HG02588 (cell line): ENCODE measurements around the gene KIRREL3.
A peak's percentile ranks its signal among the peaks of the same experiment; 100 is the strongest.

Source experiments
- ATAC-seq: cut with Tn5 transposase; IDR thresholded peaks from one replicate; pipeline ENCODE4 v1.9.1; 2021; ENCODE audit warnings: mild to moderate bottlenecking, moderate library complexity; ENCODE audit not compliant: unreplicated experiment

KIRREL3 gene

DNA sequence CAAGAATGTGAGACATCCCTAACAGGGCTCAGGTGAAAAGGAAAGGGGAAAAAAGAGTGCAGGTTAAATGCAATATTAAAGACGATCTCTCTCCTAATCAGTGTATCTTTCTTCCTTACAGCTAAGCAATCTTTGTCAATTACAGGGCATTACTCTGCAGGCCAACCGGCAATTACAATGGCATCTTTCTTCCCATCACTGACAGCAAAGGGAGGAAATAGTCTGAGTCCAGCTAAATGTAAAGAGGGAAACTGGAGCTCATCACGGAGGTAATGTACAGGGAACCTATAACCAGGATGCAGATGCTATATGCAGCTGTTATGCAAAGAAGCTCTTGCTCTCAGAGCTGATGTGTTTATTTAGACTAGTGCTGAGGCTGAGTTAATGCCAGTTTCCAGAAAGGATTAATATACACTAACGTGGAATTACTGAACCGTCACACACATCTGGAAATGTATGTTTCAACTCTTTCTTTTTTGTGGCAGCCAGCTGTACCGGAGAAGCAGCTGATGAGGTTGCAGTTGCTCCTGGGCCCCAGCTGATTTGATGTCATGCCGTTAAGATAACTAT is 121.6 kb downstream of the KIRREL3 start:
- no peak for ATAC-seq

DNA sequence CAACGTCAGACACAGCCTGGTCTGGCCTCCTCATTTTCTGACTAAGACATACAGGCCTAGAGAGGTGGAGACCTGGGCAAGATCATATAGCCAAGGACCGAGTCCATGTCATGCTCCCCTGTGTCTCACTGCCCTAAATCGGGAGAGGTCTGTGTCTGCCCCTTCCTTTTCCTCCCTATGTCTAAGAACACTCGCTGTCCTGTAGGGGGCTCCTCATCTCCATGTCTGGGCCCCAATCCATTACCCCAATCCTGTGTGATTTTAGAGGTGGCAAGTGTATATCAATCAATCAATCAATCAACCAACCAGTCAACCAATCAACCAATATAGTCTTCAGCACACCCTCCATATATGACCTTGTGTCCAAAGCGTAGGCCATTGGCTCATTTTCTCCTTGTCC is 125.7 kb downstream of the KIRREL3 start:
- ATAC-seq = no peak

DNA sequence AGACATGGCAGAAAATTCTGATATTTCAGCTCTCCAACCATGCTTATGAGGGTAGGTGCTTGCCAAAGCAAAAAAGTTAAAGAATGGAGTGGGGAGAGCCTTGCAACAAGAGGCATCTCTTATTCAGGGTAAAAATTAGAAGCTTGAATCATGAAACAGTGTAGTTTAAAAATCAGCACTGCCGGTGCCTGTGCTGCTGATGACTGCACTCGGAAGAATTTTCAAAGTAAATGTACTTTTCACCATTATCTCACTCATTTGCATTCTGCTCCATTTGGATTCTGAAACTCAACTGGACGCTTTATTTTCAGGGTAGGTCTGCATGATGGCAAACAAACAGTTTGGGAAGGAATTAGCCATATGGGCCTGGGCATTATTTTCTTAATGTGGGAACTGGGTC is 126.3 kb downstream of the KIRREL3 start:
- no peak for ATAC-seq

DNA sequence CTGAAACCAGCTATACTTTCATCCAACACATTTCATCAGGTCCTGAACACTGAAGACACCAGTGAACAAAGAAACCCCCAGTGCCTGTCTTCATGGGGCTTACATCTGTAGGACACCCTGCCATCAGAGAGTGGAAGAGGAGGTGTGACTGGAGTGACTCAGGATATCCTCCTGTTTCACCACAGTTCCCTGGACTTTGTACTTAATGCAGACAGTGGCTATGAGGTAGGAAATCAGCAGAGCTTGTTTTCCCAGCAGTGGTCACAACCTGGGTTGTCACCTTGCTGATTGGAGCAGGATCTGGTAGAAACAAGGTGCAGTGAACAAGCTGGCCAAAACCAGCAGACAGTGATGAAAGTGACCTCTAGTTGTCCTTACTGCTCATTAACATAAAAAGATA is 128.8 kb downstream of the KIRREL3 start:
- no peak for ATAC-seq

DNA sequence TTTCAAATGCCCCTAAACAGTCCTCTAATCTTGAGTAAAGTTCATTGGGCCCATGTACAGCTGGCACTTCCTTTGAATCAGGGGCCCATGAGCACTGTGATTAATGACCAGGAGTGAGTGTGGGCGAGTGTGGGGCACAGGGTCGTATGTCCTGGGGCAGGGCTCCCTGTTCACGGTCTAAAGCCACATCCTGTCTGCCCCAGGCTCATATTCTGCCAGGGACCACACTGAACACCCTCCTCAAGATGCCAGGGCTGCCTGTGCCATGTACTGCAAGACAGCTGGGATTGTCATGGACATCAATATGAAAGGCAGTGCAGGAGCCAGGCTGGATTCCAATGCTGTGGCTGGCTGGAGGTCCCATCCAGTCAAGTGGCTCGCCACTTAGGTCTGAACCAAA is 130.5 kb downstream of the KIRREL3 start:
- no peak for ATAC-seq

DNA sequence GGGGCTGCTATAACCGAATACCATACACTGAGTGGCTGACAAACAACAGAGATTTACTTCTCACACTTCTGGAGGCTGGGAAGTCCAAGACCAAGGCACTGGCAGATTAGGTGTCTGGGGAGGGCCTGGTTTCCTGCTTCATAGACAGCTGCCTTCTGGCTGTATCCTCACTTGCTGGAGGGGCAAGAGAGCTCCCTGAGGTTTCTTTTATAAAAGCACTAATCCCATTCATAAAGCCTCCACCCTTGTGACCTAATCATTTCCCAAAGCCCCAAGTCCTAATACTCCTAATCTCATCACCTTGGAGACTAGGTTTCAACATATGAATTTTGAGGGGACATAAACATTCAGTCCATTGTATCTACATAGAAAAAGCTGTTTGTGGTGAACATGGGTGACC is 131.8 kb downstream of the KIRREL3 start:
- no peak for ATAC-seq

DNA sequence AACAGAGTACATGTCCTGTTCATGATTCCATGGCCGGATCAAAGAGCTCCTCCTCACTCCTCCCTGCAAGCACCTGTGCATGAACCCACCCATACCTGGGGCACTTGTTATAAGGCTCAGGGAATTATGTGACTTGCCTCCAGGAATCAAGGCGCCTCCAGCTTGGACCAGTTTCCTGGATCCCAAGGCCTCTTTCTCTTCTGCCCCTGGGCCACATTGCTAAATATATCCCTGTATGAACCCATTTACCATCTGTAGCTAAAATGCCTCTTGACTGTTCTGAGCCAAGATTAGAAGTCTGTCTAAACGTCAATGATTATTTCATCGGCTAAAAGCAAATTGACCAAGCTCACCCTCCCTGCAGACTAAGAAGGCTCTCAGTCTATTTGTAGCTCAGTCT is 135.6 kb downstream of the KIRREL3 start:
- ATAC-seq = no peak

DNA sequence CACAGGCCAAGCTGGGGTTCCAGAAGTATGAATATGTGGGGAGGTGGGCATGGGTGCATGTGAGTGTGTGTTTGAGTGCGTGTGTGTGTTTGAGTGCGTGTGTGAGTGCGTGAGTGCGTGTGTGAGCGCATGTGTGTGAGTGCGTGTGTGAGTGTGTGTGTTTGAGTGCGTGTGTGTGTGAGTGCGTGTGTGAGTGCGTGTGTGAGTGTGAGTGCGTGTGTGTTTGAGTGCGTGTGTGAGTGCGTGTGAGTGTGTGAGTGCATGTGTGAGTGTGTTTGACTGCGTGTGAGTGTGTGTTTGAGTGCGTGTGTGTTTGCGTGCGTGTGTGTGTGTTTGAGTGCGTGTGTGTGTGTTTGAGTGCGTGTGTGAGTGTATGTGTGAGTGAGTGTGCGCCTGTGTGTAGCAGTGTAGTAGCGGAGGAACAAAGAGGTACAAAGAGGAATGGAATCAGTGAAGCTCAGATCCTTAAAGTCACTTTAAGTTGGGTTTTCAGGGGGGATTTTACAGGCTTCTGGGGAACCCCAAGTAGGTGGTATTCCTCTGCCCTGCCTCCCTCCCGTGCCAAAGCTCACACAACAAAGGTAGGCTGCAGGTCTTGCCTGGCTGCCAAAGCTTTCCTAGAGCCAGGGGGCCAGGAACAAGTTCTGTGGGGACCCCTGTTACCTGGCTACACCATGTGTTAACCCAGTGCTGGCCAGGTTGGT is 137.1 kb downstream of the KIRREL3 start:
- peak; percentile 42 for ATAC-seq

DNA sequence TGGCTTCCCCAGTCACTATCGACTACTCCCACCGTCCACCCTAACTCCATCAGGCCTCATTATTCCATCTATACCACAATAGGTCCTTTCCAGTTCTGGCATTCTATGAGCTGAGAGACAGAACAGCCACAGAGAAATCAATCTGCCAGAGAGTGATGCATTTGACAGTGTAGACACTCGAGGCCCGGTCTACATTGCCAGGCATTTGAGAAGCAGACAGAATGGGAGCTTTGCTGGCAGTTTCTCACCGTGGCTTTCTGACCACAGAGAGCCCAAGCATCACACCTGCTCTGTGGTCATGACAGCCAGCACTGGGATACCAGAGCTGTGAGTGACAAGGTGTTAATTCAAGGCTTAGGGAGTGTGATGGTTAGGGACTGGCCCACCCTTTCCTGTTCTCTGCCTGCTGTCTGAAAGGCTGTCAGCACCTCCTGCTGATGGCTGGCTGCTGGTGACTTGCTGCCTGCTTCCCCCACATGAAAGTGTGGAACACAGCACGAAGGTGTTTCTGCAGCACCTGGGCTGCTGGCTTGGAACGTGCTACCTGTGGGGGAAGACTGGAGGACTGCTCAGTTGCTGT is 137.8 kb downstream of the KIRREL3 start:
- peak; percentile 74 for ATAC-seq

DNA sequence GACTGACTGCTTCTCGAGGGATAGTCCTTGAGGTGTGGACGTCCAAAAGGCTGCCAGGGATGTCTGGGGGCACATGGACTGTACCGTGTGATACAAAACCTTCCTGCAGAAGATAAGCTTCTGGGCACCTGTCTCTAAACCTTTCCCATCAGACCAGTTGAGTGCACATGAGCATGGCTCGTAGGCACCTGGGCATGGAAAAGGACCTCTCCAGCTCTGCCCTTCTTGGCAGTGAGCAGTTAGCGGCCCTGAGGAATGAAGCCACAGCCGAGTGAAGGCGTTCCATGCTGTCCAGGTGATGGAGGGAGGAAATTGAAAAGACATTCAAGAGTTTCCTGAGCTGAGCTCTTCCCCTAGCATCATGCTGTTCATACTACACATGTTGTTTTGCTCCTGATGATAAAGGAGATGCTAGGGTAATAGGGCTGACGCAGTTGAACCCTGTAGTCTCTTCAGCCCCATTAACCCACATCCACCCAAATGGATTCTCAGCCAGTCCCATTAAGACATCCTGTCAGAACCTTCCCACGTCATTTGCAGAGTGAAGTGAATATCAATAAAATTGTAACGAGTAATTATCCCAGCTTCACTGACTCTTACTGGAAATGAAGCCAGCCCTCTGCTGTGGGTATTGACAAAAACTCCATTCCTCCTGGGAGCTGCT is 138.6 kb downstream of the KIRREL3 start:
- ATAC-seq = no peak

DNA sequence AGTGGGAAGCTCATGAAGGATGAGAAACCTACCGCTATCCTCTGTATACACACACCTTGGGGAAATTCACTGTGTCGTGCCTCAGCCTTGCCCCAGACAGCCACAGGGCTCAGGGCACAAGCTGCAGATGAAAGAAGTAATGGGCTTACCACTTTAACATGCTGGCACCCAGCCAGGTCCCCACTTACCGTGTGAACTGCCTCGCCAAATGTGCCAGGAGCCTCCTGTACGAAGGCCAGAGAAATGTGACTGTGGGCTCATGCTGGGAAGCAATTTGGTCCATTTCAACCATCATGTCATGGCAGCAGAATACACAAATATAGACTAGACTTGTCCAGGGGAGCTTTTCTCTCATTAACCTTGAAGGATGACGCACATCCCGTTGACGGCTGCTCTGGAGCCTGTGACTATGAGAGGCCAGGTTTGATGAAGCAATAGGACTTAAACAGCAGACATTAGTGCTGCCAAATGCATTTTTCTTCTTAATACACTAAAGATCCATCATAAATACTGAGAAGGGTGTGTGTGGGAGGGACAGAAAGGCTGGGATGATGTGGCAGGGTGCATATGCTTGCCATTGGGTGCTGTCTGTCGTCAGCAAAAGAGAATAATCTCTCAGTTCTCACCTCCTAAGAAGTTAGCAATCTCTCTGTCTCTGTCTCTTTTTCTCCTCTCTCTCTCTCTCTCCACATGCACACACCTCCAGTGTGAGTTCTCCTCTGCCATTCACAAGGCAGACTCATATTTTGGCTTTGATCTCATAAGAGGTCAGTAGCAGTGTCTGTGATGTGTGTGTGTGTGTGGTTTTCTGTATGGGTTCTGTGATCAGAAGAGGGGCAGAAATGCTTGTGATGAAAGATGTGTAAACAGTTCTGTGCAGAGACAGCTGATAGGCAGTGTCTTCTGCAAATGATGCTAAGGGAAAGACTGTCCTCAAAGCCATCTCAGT is 142.4 kb downstream of the KIRREL3 start:
- ATAC-seq = no peak

DNA sequence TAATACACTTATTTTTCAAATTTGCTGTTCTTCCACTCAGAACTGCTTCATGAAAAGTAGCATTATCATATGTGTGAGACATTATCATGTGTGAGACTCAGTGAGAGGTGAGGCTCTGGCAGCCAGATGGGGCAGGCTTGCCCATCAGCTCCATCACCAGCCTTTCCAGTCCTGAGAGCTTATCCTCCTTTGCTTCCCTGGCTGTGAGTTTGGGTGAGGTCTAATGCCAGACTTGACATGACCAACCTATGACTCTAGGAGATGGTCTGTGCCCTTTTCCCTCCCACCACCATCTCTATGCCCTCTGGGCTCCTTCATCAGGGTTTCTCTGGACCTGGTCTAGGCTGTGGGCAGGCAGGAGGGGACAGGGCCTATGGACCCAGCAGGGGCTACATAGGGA is 145.0 kb downstream of the KIRREL3 start:
- no peak for ATAC-seq

DNA sequence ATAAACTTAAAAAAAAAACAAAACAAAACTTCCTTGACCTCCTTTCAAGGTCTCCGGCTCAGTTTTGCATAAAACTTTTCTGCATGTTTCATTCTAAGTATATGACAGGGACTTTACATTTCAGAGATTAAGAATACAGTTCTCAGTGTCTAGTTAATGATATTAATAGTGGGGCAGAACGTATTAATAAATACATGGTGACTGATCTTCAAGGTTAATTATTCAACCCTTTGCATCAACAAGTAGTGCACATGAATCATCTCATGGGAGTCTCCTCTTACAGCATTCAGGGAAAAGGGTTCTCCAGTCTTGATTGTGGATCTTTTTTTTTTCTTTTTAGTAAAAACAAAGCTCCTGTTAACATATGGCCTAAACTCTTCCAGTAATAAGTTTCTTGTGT is 146.8 kb downstream of the KIRREL3 start:
- ATAC-seq = peak; percentile 73

DNA sequence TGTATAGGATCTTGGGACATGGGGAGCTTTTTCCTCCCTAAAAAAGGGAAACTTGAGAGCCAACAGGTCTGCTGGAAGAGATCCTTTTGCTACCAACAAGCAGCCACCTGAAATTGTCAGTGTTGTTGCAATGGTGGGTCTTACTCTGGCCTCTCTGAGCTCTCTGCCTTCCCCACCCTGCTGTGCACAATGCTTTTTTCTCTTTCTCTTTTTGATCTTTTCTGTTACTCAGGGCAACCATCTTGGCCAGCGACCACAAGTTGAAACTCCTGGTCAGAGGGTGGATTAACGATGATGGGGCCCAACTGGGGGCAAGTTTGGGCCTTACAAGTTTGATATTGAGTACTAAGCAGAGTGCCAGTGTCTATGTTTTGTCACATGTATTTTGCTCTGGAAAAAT is 155.8 kb downstream of the KIRREL3 start:
- ATAC-seq = no peak

DNA sequence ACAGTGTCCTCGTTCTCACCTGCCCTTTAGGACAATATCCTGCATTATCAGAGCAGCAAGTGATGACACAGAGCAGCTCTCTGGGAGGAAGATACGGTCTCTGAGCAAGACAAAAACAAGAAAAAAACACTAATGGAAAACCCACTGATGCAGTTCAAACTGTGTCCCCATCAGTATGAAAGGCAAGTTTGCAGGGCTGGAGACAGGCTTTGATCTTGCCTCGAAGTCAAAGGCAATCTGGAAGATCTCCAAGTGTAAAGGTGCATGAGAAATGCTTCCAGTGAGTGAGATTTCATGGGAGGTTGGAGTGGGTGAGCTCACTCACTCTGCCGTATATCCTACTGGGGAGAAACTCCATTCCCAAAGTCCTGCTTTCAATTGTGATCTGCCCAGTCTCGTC is 157.5 kb downstream of the KIRREL3 start:
- ATAC-seq = no peak

DNA sequence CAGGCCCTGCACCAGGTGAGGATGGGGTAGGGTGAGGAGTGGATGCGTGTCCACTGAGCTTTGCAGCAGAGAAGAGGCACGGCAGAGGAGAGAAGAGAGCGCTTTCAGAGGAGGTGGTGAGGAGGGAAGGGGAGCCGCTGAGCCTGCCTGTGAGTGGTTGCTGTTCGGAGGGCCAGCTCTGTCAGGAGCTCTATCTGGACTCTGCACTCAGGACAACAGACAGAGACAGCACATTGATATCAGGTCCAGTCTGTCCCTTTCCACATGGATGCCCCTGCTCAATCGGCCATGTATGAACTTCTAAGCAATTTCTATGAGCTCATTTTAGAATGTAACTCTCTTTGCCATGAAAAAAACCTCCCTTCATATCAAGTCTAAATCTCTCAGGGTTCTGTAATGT is 158.6 kb downstream of the KIRREL3 start:
- ATAC-seq = no peak

DNA sequence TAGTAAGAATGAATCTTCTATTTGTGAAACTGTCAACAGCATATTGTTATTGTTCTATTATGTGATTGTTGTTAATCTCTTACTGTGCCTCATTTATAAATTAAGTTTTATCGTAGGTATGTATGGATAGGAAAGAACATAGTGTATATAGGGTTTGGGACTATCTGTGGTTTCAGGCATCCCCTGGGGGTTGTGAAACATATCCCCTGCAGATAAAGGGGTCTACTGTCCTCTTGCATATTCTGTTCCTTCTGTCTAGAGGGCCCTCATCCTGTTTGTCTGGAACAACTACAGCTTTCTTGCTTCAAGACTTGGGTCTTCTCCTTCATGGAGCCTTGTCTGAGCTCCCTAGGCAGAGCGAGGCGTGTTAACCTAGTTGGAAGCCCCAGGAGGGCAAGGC is 159.6 kb downstream of the KIRREL3 start:
- ATAC-seq = no peak

DNA sequence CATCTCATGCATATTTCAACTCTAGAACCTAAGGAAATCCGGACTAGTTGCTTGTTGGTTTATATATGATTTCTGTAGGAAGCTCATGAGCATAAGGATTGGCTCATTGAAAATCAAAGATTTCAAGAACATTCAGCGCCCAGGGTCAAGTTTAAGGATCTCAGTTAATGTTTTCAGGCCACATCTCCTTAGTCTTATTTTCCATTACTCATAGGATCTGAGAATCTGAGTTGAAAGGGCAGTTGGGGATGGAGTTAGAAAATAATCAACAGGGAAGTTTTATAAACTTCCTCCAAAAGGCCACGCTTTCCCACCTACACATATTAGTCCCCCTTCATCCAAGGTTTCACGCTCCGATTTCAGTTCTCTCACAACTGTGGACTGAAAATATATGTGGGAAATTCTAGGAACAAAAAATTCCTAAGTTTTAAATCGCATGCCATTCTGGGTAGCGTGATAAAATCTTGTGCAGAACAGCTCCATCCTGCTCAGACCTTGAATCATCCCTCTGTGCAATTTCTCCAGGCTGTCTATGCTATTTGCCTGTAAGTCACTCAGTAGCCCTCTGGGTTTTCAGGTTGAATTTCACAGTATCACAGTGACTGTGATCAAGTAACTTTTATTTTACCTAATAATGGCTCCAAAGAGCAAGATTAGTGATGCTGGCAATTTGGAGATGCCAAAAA is 160.2 kb downstream of the KIRREL3 start:
- no peak for ATAC-seq

DNA sequence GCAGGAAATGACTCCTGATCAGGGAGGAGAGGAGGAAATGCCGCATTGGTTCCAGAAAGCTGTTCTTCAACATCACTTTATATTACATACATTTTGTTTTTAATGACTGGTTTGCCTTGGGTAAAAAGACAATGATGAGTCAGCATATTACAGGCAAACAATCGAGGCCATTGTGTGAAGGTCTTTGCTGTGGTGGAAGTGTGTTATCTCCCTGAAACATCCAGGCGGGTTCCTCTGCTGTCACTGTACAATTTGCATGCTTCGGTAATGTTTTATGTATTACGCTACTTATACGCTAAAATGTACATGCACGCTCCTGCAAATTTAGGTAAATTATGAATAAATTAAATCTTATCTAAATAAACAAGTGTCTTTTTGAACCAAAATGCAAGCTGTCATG is 161.1 kb downstream of the KIRREL3 start:
- ATAC-seq = no peak

DNA sequence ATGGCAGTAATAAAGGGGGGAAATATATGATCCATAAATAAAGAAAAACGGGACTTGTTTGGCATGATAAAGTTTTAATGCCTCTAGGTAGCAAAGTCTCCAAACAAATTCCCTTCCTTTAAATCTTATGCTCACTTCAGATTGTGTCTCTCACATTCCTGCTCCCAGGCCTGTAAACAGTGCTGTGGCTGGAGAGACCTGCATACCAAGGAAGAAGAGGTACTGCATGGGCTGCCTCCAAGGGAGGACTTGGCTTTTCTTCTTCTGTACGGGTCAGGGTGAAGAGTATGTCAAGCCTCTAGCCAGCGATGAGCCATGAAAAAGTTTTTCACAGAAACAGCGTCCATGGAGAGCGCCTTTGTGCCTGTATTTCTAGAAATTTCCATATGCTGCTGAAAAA is 161.8 kb downstream of the KIRREL3 start:
- ATAC-seq = no peak
